GM19324 (cell line): Measurements from ENCODE around the gene SORCS2.

Experiments
- ATAC-seq: cut with Tn5 transposase; IDR thresholded peaks from one replicate; pipeline ENCODE4 v1.9.1; 2021; ENCODE audit warnings: mild to moderate bottlenecking, moderate library complexity; ENCODE audit not compliant: unreplicated experiment, low FRiP score

SORCS2 gene

GRCh38 chr4:7183780-7184460 lies 8.4 kb upstream of the SORCS2 start:
- ATAC-seq = no peak

GRCh38 chr4:7185487-7186030 lies 6.8 kb upstream of the SORCS2 start:
- no peak for ATAC-seq

GRCh38 chr4:7186031-7186430 lies 6.3 kb upstream of the SORCS2 start:
- no peak for ATAC-seq

- no peak for ATAC-seq
Observed at GRCh38 chr4:7186516-7187167, 5.7 kb upstream of the SORCS2 start.

GRCh38 chr4:7187168-7187535 lies 5.2 kb upstream of the SORCS2 start:
- ATAC-seq = no peak

GRCh38 chr4:7187691-7188090 lies 4.6 kb upstream of the SORCS2 start:
- no peak for ATAC-seq

- no peak for ATAC-seq
Observed at GRCh38 chr4:7189066-7189465, 3.3 kb upstream of the SORCS2 start.

GRCh38 chr4:7189475-7190277 lies 2.7 kb upstream of the SORCS2 start:
- no peak for ATAC-seq

- no peak for ATAC-seq
Observed at GRCh38 chr4:7190278-7190594, 2.1 kb upstream of the SORCS2 start.

- no peak for ATAC-seq
Observed at GRCh38 chr4:7190691-7191545, 1.4 kb upstream of the SORCS2 start.

- no peak for ATAC-seq
Observed at GRCh38 chr4:7191546-7192251, 639 bp upstream of the SORCS2 start.

- no peak for ATAC-seq
Observed at GRCh38 chr4:7193030-7193958, 956 bp downstream of the SORCS2 start.

- ATAC-seq = no peak
Observed at GRCh38 chr4:7194251-7195140, 2.2 kb downstream of the SORCS2 start.

GRCh38 chr4:7195141-7195515 lies 2.8 kb downstream of the SORCS2 start:
- ATAC-seq = no peak

GRCh38 chr4:7195546-7196287 lies 3.4 kb downstream of the SORCS2 start:
- ATAC-seq = no peak

GRCh38 chr4:7196288-7196651 lies 3.9 kb downstream of the SORCS2 start:
- ATAC-seq = no peak

GRCh38 chr4:7196736-7197135 lies 4.4 kb downstream of the SORCS2 start:
- ATAC-seq = no peak
